RWPE1 (cell line): ENCODE data around the gene GHITM.

ENCODE experiments used
- CTCF ChIA-PET: fragments of 350-600 bp; sonication (Branson Sonifier 250); formaldehyde crosslinking; extraction: SDS; loops from one replicate; lab custom pipeline; 2021; lab: Yijun Ruan, JAX
- POLR2A ChIA-PET: fragments of 400-600 bp; formaldehyde crosslinking; extraction: SDS; loops from one replicate; lab custom pipeline; 2020; ENCODE audit warnings: antibody characterized with exemption; ENCODE audit not compliant: low non-redundant PET; lab: Yijun Ruan, JAX
- DNase-seq: peaks from one replicate; pipeline ENCODE4 v3.0.0; 2012; ENCODE audit warnings: low spot score
- H3K27ac ChIP-seq: fragments of 450-650 bp; 2 replicates; pipeline ENCODE4 v1.5.1; 2017
- CTCF ChIP-seq: fragments of 450-650 bp; conservative IDR thresholded peaks from 2 replicates; pipeline ENCODE4 v1.5.1; 2017; ENCODE audit warnings: low read depth, mild to moderate bottlenecking

The GHITM gene

DNA sequence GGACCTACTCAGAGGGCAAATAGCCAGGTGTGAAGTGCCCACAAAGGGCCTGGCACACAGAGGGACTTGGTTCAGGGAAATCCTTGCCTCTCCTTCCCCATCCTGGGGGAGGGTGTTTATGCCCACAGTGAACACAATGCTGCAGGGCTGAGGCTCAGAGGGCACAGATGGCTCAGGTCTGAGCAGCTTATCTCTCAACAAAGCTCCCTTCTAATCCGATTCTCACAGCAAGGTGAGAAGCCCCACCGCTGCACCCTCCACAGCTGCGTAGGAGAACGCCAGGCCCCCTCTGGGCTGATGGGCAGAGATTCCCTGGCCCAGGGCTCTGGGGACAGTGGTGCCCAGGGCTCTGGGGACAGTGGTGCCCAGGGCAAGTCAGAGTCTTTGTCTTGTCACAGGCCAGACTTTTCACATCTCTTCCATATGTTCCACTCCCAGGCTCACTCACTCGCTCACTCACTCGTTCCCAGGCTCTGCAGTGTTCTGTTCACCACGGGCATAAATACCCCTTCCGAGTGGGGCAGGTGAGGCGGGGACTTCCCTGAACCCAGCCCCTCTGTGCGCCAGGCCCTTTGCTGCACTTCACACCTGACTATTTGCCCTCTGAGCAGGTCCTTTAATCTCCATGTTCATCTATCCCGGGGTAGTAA lies 46.3 kb downstream of the GHITM start:
- H3K27ac ChIP-seq = no peak overlapping the region
- ChIA-PET CTCF (no interaction called here), POLR2A (no interaction called here)
- DNase-seq = no peak
- TF ChIP-seq CTCF = no peak

DNA sequence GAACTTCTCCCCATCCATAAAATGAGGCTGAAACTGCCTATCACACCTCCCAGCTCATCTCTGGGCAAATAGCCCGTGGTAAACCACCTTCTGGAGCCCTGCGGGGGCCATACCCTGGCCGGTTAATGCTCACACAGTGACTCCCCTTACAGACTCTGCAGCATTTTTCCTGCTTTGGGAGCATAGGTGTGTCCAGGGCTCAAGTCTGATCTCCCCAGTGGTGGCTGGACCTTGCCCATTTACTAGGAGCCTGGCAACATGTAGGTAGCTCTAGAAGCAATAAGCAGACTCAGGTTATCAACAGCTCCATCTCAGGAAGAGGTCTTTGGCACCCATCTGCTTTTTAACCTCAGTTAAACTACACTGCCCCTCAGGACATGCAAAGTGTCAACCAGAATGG lies 49.5 kb downstream of the GHITM start:
- ChIA-PET POLR2A (no interaction called here), CTCF (no interaction called here)
- no peak for DNase-seq
- no peak overlapping the region for H3K27ac ChIP-seq
- no peak for TF ChIP-seq CTCF

DNA sequence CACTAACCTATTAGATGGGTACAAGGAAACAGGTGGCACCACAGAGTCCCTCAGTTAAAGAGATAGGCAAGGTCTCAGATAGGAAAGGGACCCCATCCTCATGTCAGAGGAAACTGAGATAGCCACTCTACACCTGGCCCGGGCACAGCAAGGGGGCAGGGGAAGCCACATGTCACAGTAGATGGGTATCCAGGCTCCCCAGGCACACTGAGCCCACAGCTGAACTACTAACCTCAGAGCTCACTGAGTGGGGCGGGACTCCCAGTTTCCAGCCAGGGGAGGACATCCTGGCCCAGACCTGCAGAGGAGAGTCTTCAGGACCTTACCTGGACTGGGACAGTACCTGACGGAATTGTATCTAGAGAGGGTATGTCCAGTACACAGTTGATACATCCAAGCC lies 51.3 kb downstream of the GHITM start:
- POLR2A ChIA-PET = no interaction called here
- no peak overlapping the region for H3K27ac ChIP-seq
- CTCF ChIA-PET = interaction anchor here (0.5 to 0.6 kb wide), 2 partner anchors 9 to 30 kb away, joined by 3 read pairs; no protein-coding TSS in a partner anchor
- no peak for DNase-seq
- no peak for TF ChIP-seq CTCF

DNA sequence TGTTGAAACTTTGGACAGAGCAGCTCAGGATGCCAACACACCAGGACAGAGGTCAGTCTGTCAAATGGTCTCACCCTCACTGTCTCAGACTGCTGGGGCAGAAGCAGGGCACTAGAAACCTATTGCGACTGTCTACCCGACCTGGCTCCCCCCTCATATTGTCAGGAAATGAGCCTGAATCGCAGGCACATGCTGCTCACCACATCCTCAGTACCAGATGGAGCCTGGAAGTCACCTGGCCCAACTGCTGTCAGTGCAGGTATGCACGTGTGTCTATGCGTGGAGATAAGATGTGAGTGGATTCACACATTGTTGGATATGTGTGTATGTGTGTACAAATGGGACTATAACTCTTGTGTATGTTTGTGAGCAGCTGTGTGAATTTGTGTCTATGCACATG lies 51.8 kb downstream of the GHITM start:
- CTCF ChIA-PET = interaction anchor here (0.5 kb wide), 2 partner anchors 31 to 164 kb away, joined by 3 read pairs; no protein-coding TSS in a partner anchor
- no peak for TF ChIP-seq CTCF
- POLR2A ChIA-PET = no interaction called here
- H3K27ac ChIP-seq = no peak overlapping the region
- no peak for DNase-seq

DNA sequence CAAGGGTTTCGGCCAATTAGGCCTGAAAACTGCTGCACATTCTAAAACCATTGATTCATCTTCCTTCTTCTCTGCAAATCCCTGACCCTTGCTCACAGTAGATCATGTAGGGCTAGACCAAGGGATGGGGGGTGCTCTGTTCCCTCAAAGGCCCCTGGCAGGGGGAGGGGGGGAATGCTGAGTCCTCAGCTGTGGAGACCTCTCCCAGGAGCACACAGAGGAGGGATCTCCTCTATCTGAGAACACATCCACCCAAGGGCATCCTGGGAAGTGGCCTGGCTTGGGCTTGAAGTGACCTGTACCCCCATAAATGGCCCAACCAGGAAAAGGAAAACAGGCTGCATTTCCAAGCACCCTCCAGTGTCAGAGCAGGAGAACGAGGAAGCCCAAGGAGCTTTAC lies 54.0 kb downstream of the GHITM start:
- H3K27ac ChIP-seq = no peak overlapping the region
- ChIA-PET CTCF (no interaction called here), POLR2A (no interaction called here)
- TF ChIP-seq CTCF = no peak
- DNase-seq = no peak

- ChIA-PET POLR2A (no interaction called here), CTCF (no interaction called here)
- no peak overlapping the region for H3K27ac ChIP-seq
- no peak for TF ChIP-seq CTCF
- DNase-seq = no peak
These were observed 54.6 kb downstream of the GHITM start for GRCh38 chr10:84193846-84194423.
